Fibroblast of pulmonary artery (primary cell): Measurements from ENCODE around the gene JPH2.
A peak's percentile ranks its signal among the peaks of the same experiment; 100 is the strongest.

ENCODE experiments used
- DNase-seq: peaks from one replicate; pipeline ENCODE4 v3.0.0-alpha.2; 2010; ENCODE audit warnings: low read depth
- H3K4me3 ChIP-seq: replicated peaks from 2 replicates; pipeline ENCODE4 v1.5.1; 2011; ENCODE audit warnings: low read depth, mild to moderate bottlenecking, control low read depth, low read length, moderate library complexity
- CTCF ChIP-seq: IDR thresholded peaks from 2 replicates; pipeline ENCODE4 v1.5.1; 2011; ENCODE audit warnings: mild to moderate bottlenecking, control low read depth, low read length, inconsistent platforms; ENCODE audit errors: missing control alignments

Gene JPH2

GRCh38 chr20:44074252-44075151 lies 112.5 kb downstream of the JPH2 start:
- DNase-seq: peak; percentile 40
- no peak for TF ChIP-seq CTCF
- H3K4me3 ChIP-seq: no peak overlapping the region

DNA sequence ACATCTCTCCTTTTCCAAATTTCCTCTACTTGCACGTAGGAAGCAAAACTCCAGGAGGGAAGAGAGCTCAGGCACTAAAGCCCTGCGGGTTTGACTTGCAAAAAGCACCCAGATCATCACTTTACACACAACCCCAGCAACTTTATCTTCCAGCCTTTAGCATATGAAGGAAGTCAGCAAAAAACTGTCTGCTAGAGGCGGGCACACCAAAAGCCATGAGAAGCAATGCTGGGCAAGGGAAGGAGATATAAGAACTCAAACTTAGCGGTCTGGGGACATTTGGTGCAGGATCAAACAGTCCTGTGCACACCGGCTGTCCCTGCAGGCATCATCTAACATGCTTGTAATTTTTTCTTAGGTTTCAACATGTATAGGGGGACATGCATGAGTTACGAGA lies 113.3 kb downstream of the JPH2 start:
- no peak overlapping the region for H3K4me3 ChIP-seq
- no peak for TF ChIP-seq CTCF
- DNase-seq: no peak

DNA sequence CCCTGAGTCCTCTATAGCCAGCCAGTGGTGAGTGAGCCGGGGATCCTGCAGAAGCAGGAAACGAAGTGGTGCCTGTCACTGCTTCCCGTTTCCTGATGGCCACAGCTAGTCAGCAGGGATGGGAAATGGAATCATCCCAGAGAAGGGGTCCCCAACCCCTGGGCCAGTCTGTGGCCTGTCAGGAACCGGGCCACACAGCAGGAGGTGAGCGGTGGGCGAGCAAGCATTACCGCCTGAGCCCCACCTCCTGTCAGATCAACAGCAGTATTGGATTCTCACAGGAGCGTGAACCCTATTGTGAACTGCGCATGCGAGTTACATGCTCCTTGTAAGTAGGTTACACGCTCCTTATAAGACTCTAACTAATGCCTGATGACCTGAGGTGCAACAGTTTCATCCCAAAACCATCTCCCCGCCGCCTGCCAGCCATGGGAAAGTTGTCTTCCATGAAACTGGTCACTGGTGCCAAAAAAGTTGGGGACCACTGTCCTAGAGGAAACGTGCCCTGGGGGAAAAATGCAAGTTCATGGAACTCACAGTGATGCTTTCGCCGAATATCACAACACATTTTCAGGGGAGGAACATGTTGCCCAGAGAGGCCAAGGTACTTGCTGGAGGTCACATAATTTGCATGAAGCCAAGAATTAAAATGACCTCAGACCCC lies 113.8 kb downstream of the JPH2 start:
- no peak overlapping the region for H3K4me3 ChIP-seq
- TF ChIP-seq CTCF: no peak
- DNase-seq: no peak

- H3K4me3 ChIP-seq: no peak overlapping the region
- no peak for TF ChIP-seq CTCF
- no peak for DNase-seq
These were observed 114.6 kb downstream of the JPH2 start for GRCh38 chr20:44072384-44072783.

DNA sequence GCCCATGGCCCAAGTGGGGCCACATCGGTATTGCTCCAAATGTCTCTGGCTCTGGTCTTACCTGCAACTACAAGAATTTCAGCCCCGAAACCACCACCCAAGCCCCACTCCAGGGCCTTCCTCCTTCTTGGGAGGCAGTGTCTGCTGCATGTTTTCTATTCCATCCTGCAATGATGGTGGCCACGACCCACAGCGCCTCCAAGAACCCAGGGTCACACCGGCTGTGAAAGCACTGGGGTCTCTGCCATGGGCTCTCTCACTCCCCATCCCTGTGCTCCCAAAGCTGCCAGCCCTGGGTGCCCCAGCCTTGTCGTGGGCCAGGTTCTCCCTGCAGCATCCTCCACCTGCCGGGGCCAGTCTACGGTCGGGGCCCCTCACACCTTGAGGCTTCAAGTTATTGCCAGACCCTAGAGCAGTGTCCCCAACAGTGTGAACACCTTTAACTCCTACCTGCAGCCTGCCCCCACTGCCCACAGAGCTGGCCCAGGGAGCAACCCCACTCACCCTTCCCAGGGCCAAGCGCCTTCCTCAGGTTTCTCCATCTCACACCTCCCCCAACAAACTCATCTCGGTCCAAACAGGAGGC lies 115.4 kb downstream of the JPH2 start:
- no peak overlapping the region for H3K4me3 ChIP-seq
- no peak for TF ChIP-seq CTCF
- no peak for DNase-seq

GRCh38 chr20:44071057-44071456 lies 115.9 kb downstream of the JPH2 start:
- no peak for DNase-seq
- no peak for TF ChIP-seq CTCF
- H3K4me3 ChIP-seq: no peak overlapping the region
